ENCODE data around the gene PBX2. TPM values are rescaled to one million over a fixed set of nuclear protein-coding genes. Genes with fewer than 3 reads are reported as not detected.

Gene PBX2
- total and polyA plus RNA-seq, 11 donors: 25.3 to 60.4 (median 39.7) TPM

GRCh38 chr6:32153564-32154513 lies 36.2 kb downstream of the PBX2 start, which contains the start of gene PPT2:
Gene PPT2 (plus strand): TSS chr6:32154141. CDS start chr6:32154595, 454 bp downstream.
- peak; percentile 92 to 96 (median 94) for DNase-seq
- intact Hi-C loops (cut with DNase I): loop anchor here in 8 of 10 donors (1.0 to 10.0 kb wide), 13 partner anchors 22 to 109 kb away; partner anchors contain the start of genes AGPAT1 (in 2 of the 8), ATF6B (in 2 of the 8) and FKBPL (in 1 of the 8)
- 1 to 2% (median 1%) methylated on average over 49 to 52 of the region's 52 CpGs for WGBS, 4 donors

GRCh38 chr6:32152769-32153563 lies 37.0 kb downstream of the PBX2 start:
- intact Hi-C loops (cut with DNase I): loop anchor here in 7 of 10 donors (1.0 to 10.0 kb wide), 6 partner anchors 22 to 108 kb away; partner anchors contain the start of gene FKBPL (in 1 of the 7)
- H3K9me3 ChIP-seq: no peaks in the 10 kb centered on the region
- H3K4me3 ChIP-seq: peak overlapping the region; percentile 47 to 91 (median 78)
- TF ChIP-seq POLR2A (IDR thresholded peaks at IDR 0.05): no peak
- TF ChIP-seq, protein P1, sequence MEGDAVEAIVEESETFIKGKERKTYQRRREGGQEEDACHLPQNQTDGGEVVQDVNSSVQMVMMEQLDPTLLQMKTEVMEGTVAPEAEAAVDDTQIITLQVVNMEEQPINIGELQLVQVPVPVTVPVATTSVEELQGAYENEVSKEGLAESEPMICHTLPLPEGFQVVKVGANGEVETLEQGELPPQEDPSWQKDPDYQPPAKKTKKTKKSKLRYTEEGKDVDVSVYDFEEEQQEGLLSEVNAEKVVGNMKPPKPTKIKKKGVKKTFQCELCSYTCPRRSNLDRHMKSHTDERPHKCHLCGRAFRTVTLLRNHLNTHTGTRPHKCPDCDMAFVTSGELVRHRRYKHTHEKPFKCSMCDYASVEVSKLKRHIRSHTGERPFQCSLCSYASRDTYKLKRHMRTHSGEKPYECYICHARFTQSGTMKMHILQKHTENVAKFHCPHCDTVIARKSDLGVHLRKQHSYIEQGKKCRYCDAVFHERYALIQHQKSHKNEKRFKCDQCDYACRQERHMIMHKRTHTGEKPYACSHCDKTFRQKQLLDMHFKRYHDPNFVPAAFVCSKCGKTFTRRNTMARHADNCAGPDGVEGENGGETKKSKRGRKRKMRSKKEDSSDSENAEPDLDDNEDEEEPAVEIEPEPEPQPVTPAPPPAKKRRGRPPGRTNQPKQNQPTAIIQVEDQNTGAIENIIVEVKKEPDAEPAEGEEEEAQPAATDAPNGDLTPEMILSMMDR (IDR thresholded peaks at IDR 0.05): no peak
- WGBS, 4 donors: 36 to 43% (median 38%) methylated on average over 32 to 35 of the region's 35 CpGs
- H3K27ac ChIP-seq: peak overlapping the region; percentile 66 to 96 (median 91)
- H3K4me1 ChIP-seq: peaks cover 6 to 41% (median 21%) of the 10 kb centered on the region in 12 donors
- ATAC-seq (peak in 3 of 4 donors; percentile 22 to 38 (median 31)), DNase-seq (peak in 2 of 5 donors; percentile 55 to 68)
- H3K36me3 ChIP-seq: peaks cover 0 to 29% (median 22%) of the 10 kb centered on the region in 9 donors
- H3K27me3 ChIP-seq: peaks cover 0 to 45% (median 4%) of the 10 kb centered on the region in 9 donors

More at GRCh38 chr6:32153564-32154513, 36.2 kb downstream of the PBX2 start, which contains the start of gene PPT2:
- Histone ChIP-seq H3K36me3 (peaks cover 0 to 36% (median 29%) of the 10 kb centered on the region in 9 donors), H3K27ac (peak within 1 kb of the TSS; percentile 66 to 96 (median 91)), H3K4me3 (peak within 1 kb of the TSS; percentile 47 to 91 (median 78)), H3K9me3 (no peaks in the 10 kb centered on the region), H3K27me3 (peaks cover 0 to 37% (median 4%) of the 10 kb centered on the region in 9 donors), H3K4me1 (peaks cover 6 to 41% (median 21%) of the 10 kb centered on the region in 12 donors)
- ATAC-seq: peak; percentile 89 to 94 (median 92)
- TF ChIP-seq, protein P1 (IDR thresholded peaks at IDR 0.05): peak in 5 of 12 donors; percentile 3 to 46 (median 18)
- no peak for TF ChIP-seq POLR2A (IDR thresholded peaks at IDR 0.05)

DNA sequence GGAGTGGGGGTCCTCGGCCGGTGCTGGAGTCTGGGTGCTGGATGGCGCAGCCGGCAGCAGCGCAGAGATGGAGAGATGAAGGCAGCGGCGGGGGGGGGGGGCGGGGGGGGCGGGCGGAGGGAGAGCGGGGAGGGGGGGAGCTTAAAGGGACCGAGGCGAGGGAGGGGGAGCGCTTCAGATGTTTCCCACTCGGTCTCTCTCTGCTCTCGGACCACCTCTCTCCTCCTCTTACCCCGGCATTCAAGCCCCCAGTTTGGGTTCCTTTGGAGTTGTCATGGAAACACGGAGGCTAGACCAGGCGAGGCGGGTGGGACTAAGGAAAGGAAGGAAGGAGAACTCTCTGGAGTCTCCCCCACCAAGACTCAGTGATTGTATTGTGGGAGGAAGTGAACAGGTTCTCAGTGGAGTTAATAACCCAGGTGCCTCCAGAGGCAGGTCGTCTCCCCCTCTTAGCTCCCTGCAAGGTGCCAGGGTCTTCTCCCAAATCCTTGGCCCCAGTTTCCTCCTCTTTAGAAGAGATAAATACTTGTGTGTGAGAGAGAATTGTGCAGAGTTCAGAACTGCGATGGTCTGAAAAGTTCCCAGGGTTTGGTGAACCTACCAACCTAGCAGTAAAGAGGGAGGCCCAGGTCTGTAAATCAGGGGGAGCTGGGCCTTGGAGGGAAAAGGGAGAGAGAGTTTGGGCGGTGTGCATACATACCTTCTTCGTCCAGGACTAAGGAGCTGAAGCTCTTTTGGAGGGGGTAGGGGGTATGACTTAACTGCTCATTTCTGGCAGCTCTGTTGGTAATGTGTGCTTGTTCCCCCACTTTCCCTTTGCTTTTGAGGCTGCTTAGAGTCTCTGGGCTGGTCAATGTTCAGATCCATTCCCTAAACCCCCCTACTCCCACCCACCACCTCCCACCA lies 37.9 kb downstream of the PBX2 start, which contains the start of gene PRRT1:
Gene PRRT1 (minus strand): TSS at position 77 of the 906 bp plus-strand sequence. CDS start 112 bp downstream, outside the sequence.
- WGBS, 4 donors: 23 to 27% (median 24%) methylated on average over 18 to 22 of the region's 24 CpGs
- no peak for TF ChIP-seq POLR2A (IDR thresholded peaks at IDR 0.05)
- TF ChIP-seq, protein P1 (IDR thresholded peaks at IDR 0.05): no peak
- peak within 1 kb of the TSS in 11 of 12 donors; percentile 80 to 96 (median 92) for H3K27ac ChIP-seq
- peaks cover 6 to 41% (median 21%) of the 10 kb centered on the region in 12 donors for H3K4me1 ChIP-seq
- intact Hi-C loops (cut with DNase I): loop anchor here in 7 of 10 donors (1.0 to 10.0 kb wide), 6 partner anchors 21 to 107 kb away; partner anchors contain the start of gene FKBPL (in 1 of the 7)
- peaks cover 0 to 48% (median 6%) of the 10 kb centered on the region in 9 donors for H3K27me3 ChIP-seq
- ATAC-seq (no peak), DNase-seq (no peak)
- no peaks in the 10 kb centered on the region for H3K9me3 ChIP-seq
- H3K4me3 ChIP-seq: peak within 1 kb of the TSS in 10 of 12 donors; percentile 66 to 91 (median 80)
- H3K36me3 ChIP-seq: peaks cover 0 to 20% (median 13%) of the 10 kb centered on the region in 9 donors

Data from heart left ventricle (tissue), 16 donors.